HepG2 (cell line): ENCODE measurements around the gene ATOSB. TPM values are rescaled to one million over a fixed set of nuclear protein-coding genes. Genes with fewer than 3 reads are reported as not detected.

Experiments used
- HNF4G ChIP-seq, 2 experiments: sonication (generic) in 1 of 2; formaldehyde crosslinking in 1 of 2; IDR thresholded peaks; 2 replicates each; pipeline versions ENCODE4 v1.4.0 to v1.6.1; 2011 to 2020; ENCODE audit warnings: borderline replicate concordance in 2 of 2, low read depth in 2 of 2, mild to moderate bottlenecking in 2 of 2, low read length in 1 of 2, missing genetic modification reagents in 1 of 2, moderate library complexity in 1 of 2
- KAT2B ChIP-seq: fragments of 150-350 bp; IDR thresholded peaks from 2 replicates; pipeline ENCODE4 v1.6.1; 2014; ENCODE audit warnings: low read depth, low read length, borderline replicate concordance
- KDM3A ChIP-seq: IDR thresholded peaks from 2 replicates; pipeline ENCODE4 v1.6.1; 2018; ENCODE audit warnings: low read depth, missing compliant biosample characterization
- KLF9 ChIP-seq: IDR thresholded peaks from 2 replicates; pipeline ENCODE4 v1.6.1; 2016; ENCODE audit warnings: low read depth
- MAZ ChIP-seq, 2 experiments: sonication (generic) in 1 of 2; formaldehyde crosslinking in 1 of 2; IDR thresholded peaks; 2 replicates each; pipeline versions ENCODE4 v1.5.0 to v1.6.1; 2012 to 2020; ENCODE audit warnings: low read depth in 2 of 2, mild to moderate bottlenecking in 2 of 2, borderline replicate concordance in 1 of 2, improper control_type of control experiment in 1 of 2, low read length in 1 of 2, missing genetic modification reagents in 1 of 2, moderate library complexity in 1 of 2
- ZBTB44 ChIP-seq: sonication (generic); formaldehyde crosslinking; IDR thresholded peaks from 2 replicates; pipeline ENCODE4 v1.4.0; 2020; ENCODE audit warnings: missing genetic modification reagents
- ZNF292 ChIP-seq: sonication (generic); formaldehyde crosslinking; IDR thresholded peaks from 2 replicates; pipeline ENCODE4 v1.8.1; 2022; ENCODE audit warnings: mild to moderate bottlenecking, low read depth, missing genetic modification reagents, borderline replicate concordance
- ZNF512 ChIP-seq: sonication (generic); formaldehyde crosslinking; IDR thresholded peaks from 2 replicates; pipeline ENCODE4 v1.4.0; 2020; ENCODE audit warnings: mild to moderate bottlenecking, missing genetic modification reagents
- ZNF678 ChIP-seq: sonication (generic); formaldehyde crosslinking; IDR thresholded peaks from 2 replicates; pipeline ENCODE4 v1.4.0; 2020; ENCODE audit warnings: mild to moderate bottlenecking, missing genetic modification reagents
- ZNF766 ChIP-seq: sonication (generic); formaldehyde crosslinking; IDR thresholded peaks from 2 replicates; pipeline ENCODE4 v1.5.0; 2020; ENCODE audit warnings: missing genetic modification reagents, borderline replicate concordance
- polyA plus RNA-seq, 8 experiments: library from polyadenylated mRNA; depleted of rRNA in 3 of 8; stranded (reverse) in 7 of 8; unstranded in 1 of 8; fragments of >200 nt; fragmentation: Illumina TruSeq in 4 of 8; extraction: Trizol in 4 of 8; gene quantifications; 2 replicates each; pipeline versions ENCODE4 v1.2.1 to v1.2.3, GENCODE V29; 2011 to 2016; ENCODE audit warnings: low read depth in 4 of 8, missing spikeins in 1 of 8, mixed read lengths in 1 of 8; ENCODE audit not compliant: insufficient read depth in 1 of 8
- total RNA-seq, 5 experiments: library from RNA; depleted of rRNA; stranded (reverse); fragments of >200 nt; fragmentation: Illumina TruSeq; extraction: Trizol; gene quantifications; 2 replicates each; pipeline ENCODE4 v1.2.3, GENCODE V29; 2016; ENCODE audit warnings: low read depth in 1 of 5
- TF ChIP-seq, protein P1 (sequence below): sonication (generic); formaldehyde crosslinking; IDR thresholded peaks from one replicate; pipeline ENCODE4 v1.5.1; 2020; ENCODE audit warnings: mild to moderate bottlenecking, missing genetic modification reagents; ENCODE audit errors: not compliant biosample characterization
- TF ChIP-seq, protein P2 (sequence below): sonication (generic); formaldehyde crosslinking; IDR thresholded peaks from 2 replicates; pipeline ENCODE4 v1.4.0; 2020; ENCODE audit warnings: missing genetic modification reagents

Gene ATOSB
- total and polyA plus RNA-seq, 2 of the 13 experiments (the other 11 are each of a cell fraction or from before 2014, with no cell fraction given) = 1.9 to 6.4 TPM

DNA sequence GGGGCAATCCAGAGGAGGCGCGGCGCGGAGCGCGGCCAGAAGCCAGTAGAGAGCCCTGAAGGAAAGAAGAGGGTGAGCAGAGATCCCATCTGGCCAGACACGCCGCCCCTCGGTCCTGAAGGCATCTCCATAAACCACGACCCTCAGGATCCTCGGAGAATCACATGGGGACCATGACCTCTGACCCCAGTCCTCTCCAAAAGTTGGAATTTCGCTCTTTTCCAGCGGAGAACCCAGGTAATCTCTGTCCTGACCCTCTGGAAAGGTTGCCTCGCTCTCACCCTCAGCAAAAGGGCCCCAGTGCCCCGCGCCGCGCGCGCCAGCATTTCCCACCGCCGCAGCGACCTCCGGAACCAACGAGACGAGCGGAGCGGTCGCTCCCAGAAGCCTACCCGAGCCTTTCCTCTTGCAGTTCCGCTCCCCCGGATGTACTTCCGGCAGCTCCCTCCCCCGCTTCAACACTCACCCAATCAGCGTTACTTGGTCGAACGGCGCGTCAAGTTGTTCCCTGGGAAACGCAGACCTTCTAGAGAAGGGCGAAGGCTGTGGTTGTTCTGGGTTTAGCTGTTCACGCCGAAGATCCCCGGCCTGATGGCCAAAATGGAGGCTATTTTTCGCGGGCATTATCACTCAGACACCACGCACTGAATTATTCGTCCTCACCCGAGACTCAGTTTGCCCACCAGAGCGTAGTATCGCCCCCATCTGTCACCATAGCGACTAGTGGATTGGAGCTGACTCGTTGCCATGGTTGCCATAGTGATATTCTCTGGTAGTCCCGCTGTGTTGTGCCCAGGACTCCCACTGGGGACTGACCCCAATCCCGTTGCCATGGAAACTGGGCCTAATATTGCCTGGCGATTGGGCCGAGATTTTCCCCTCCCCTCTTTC is 12.6 kb downstream of the ATOSB start, which contains the start of gene STOML2 (continued):
- TF ChIP-seq MAZ (IDR thresholded peaks at IDR 0.05; ENCODE audit: borderline replicate concordance, low read depth, low read length) (peak; percentile 65; the same call in 1 of the 2 replicates), MAZ (CRISPR knock-in tag; IDR thresholded peaks at IDR 0.05; ENCODE audit: low read depth) (peak; percentile 83), ZNF292 (CRISPR knock-in tag) (no peak), HNF4G (IDR thresholded peaks at IDR 0.05; ENCODE audit: borderline replicate concordance, low read depth, low read length) (peak; percentile 24; the same call in 1 of the 2 replicates), HNF4G (CRISPR knock-in tag; IDR thresholded peaks at IDR 0.05; ENCODE audit: borderline replicate concordance, low read depth) (peak; percentile 51; the same call in 1 of the 2 replicates), ZNF766 (CRISPR knock-in tag) (peak; percentile 96), KLF9 (CRISPR knock-in tag) (no peak), KAT2B (no peak), KDM3A (CRISPR knock-in tag) (peak; percentile 87; the same call in 1 of the 2 replicates), ZNF512 (CRISPR knock-in tag) (peak; percentile 51; the same call in 1 of the 2 replicates), ZBTB44 (CRISPR knock-in tag) (no peak), ZNF678 (CRISPR knock-in tag) (no peak)
- TF ChIP-seq, protein P1, sequence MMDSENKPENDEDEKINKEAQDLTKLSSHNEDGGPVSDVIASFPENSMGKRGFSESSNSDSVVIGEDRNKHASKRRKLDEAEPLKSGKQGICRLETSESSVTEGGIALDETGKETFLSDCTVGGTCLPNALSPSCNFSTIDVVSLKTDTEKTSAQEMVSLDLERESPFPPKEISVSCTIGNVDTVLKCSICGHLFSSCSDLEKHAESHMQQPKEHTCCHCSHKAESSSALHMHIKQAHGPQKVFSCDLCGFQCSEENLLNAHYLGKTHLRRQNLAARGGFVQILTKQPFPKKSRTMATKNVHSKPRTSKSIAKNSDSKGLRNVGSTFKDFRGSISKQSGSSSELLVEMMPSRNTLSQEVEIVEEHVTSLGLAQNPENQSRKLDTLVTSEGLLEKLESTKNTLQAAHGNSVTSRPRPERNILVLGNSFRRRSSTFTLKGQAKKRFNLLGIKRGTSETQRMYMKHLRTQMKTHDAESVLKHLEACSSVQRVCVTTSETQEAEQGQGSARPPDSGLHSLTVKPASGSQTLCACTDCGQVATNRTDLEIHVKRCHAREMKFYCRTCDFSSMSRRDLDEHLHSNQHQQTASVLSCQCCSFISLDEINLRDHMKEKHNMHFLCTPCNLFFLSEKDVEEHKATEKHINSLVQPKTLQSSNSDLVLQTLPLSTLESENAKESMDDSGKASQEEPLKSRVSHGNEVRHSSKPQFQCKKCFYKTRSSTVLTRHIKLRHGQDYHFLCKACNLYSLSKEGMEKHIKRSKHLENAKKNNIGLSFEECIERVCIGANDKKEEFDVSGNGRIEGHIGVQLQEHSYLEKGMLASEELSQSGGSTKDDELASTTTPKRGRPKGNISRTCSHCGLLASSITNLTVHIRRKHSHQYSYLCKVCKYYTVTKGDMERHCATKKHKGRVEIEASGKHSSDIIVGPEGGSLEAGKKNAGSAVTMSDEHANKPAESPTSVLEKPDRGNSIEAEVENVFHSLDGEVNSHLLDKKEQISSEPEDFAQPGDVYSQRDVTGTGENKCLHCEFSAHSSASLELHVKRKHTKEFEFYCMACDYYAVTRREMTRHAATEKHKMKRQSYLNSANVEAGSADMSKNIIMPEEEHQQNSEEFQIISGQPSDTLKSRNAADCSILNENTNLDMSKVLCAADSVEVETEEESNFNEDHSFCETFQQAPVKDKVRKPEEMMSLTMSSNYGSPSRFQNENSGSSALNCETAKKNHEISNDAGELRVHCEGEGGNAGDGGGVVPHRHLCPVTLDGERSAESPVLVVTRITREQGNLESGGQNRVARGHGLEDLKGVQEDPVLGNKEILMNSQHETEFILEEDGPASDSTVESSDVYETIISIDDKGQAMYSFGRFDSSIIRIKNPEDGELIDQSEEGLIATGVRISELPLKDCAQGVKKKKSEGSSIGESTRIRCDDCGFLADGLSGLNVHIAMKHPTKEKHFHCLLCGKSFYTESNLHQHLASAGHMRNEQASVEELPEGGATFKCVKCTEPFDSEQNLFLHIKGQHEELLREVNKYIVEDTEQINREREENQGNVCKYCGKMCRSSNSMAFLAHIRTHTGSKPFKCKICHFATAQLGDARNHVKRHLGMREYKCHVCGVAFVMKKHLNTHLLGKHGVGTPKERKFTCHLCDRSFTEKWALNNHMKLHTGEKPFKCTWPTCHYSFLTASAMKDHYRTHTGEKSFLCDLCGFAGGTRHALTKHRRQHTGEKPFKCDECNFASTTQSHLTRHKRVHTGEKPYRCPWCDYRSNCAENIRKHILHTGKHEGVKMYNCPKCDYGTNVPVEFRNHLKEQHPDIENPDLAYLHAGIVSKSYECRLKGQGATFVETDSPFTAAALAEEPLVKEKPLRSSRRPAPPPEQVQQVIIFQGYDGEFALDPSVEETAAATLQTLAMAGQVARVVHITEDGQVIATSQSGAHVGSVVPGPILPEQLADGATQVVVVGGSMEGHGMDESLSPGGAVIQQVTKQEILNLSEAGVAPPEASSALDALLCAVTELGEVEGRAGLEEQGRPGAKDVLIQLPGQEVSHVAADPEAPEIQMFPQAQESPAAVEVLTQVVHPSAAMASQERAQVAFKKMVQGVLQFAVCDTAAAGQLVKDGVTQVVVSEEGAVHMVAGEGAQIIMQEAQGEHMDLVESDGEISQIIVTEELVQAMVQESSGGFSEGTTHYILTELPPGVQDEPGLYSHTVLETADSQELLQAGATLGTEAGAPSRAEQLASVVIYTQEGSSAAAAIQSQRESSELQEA (CRISPR knock-in tag) = no peak
- TF ChIP-seq, protein P2, sequence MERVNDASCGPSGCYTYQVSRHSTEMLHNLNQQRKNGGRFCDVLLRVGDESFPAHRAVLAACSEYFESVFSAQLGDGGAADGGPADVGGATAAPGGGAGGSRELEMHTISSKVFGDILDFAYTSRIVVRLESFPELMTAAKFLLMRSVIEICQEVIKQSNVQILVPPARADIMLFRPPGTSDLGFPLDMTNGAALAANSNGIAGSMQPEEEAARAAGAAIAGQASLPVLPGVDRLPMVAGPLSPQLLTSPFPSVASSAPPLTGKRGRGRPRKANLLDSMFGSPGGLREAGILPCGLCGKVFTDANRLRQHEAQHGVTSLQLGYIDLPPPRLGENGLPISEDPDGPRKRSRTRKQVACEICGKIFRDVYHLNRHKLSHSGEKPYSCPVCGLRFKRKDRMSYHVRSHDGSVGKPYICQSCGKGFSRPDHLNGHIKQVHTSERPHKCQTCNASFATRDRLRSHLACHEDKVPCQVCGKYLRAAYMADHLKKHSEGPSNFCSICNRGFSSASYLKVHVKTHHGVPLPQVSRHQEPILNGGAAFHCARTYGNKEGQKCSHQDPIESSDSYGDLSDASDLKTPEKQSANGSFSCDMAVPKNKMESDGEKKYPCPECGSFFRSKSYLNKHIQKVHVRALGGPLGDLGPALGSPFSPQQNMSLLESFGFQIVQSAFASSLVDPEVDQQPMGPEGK = peak; percentile 58
